ENCODE measurements around the gene ZNF385D. TPM values are rescaled to one million over a fixed set of nuclear protein-coding genes. Genes with fewer than 3 reads are reported as not detected.

Gene ZNF385D
- total RNA-seq, 6 experiments from 2014 or later, result 0.06 to 2.7 (median 0.59) TPM; not detected in 1

DNA sequence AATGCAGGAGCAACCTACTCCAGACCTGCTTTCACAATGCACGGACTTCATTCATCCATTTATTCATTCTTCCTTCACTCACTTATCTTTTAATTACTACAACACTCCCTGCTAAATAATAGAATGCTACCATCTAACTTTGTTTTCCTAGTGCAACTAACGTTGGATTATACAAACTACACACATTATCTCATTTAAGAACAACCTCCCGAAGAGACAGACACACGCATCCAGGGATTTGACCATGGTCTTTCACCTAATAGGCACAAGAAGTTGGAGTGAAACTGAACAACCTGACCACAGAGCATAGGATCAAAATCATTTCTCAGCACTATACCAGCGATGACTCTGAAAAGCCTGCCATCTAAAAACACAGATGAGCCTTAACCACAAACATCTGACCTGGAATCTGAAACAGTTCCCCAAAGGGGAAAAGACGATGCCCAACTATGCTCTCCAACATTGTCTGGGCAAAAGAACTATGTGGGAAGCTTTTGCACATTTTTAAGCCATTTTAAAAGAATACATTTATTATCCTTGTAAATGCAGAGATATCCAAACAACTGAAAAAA is 21.0 kb downstream of the ZNF385D start:
- DNase-seq (no peak), ATAC-seq (no peak)
- intact Hi-C loops (cut with DNase I), result loop anchor here in 1 of 2 donors (5.0 kb wide), 1 partner anchor 213 kb away; no protein-coding TSS in a partner anchor
- Histone ChIP-seq H3K36me3 (no peaks in the 10 kb centered on the region), H3K27me3 (no peaks in the 10 kb centered on the region), H3K27ac (no peak overlapping the region), H3K4me3 (no peak overlapping the region), H3K4me1 (no peaks in the 10 kb centered on the region), H3K9me3 (no peaks in the 10 kb centered on the region)
- 53% methylated on average over 6 of the region's 6 CpGs for WGBS (ENCODE audit: insufficient coverage, low coverage, low lambda C conversion rate, missing lambda C conversion rate)
- TF ChIP-seq POLR2A (IDR thresholded peaks at IDR 0.05), result no peak
- TF ChIP-seq, protein P1, sequence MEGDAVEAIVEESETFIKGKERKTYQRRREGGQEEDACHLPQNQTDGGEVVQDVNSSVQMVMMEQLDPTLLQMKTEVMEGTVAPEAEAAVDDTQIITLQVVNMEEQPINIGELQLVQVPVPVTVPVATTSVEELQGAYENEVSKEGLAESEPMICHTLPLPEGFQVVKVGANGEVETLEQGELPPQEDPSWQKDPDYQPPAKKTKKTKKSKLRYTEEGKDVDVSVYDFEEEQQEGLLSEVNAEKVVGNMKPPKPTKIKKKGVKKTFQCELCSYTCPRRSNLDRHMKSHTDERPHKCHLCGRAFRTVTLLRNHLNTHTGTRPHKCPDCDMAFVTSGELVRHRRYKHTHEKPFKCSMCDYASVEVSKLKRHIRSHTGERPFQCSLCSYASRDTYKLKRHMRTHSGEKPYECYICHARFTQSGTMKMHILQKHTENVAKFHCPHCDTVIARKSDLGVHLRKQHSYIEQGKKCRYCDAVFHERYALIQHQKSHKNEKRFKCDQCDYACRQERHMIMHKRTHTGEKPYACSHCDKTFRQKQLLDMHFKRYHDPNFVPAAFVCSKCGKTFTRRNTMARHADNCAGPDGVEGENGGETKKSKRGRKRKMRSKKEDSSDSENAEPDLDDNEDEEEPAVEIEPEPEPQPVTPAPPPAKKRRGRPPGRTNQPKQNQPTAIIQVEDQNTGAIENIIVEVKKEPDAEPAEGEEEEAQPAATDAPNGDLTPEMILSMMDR (IDR thresholded peaks at IDR 0.05), result no peak

DNA sequence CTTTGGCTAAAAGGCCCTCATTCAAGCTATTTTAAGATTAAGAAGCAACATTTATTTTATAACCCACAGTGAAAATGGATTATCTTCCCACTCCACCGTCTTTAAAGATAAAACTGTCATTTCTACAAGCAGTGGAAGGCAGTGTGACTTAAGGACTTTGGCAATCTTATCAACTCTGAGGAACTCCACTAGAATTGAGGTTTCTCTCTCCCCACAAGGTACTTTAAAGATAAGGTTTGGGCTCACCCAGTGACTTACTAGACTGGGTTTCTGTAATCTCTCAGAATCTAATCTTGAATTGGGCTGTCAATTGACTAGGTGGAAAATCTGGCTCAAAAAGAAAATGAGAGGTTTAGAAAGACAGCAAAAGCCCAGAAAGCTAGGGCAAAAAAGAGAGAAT is 21.7 kb downstream of the ZNF385D start:
- Histone ChIP-seq H3K9me3 (no peaks in the 10 kb centered on the region), H3K27ac (no peak overlapping the region), H3K4me3 (no peak overlapping the region), H3K4me1 (no peaks in the 10 kb centered on the region), H3K27me3 (no peaks in the 10 kb centered on the region), H3K36me3 (no peaks in the 10 kb centered on the region)
- DNase-seq, result no peak
- intact Hi-C loops (cut with DNase I), result loop anchor here in 1 of 2 donors (5.0 kb wide), 1 partner anchor 212 kb away; no protein-coding TSS in a partner anchor
- TF ChIP-seq, protein P1 (IDR thresholded peaks at IDR 0.05), result no peak
- TF ChIP-seq POLR2A (IDR thresholded peaks at IDR 0.05), result no peak
- WGBS (ENCODE audit: insufficient coverage, low coverage, low lambda C conversion rate, missing lambda C conversion rate), result 5% methylated on average over 1 of the region's 1 CpG
- no peak for ATAC-seq

DNA sequence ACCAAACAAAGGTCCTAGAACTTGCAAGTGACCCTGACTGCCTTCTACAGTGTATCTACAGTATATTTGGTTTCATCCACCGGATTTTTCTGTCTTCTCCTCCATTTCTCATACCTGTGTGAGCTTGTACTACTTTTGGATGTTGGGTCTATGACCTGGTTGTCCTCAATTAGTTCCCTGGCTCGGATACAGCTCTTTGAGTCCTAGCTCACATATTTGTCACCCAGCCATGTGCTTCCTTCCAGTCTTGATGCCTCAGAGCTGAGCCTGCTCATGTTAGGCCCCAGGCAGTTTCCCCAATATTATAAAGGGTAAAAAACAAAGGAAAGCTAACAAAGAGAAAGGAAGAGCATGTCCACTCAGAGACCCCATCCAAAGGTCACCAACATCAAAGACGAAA is 28.2 kb downstream of the ZNF385D start:
- intact Hi-C loops (cut with DNase I), result no loop called here
- Histone ChIP-seq H3K4me1 (no peaks in the 10 kb centered on the region), H3K36me3 (no peaks in the 10 kb centered on the region), H3K9me3 (no peaks in the 10 kb centered on the region), H3K27me3 (no peaks in the 10 kb centered on the region), H3K4me3 (no peak overlapping the region), H3K27ac (no peak overlapping the region)
- no peak for TF ChIP-seq POLR2A (IDR thresholded peaks at IDR 0.05)
- TF ChIP-seq, protein P1 (IDR thresholded peaks at IDR 0.05), result no peak
- ATAC-seq, result no peak
- DNase-seq, result no peak
- WGBS (ENCODE audit: insufficient coverage, low coverage, low lambda C conversion rate, missing lambda C conversion rate), result 65% methylated on average over 3 of the region's 3 CpGs

DNA sequence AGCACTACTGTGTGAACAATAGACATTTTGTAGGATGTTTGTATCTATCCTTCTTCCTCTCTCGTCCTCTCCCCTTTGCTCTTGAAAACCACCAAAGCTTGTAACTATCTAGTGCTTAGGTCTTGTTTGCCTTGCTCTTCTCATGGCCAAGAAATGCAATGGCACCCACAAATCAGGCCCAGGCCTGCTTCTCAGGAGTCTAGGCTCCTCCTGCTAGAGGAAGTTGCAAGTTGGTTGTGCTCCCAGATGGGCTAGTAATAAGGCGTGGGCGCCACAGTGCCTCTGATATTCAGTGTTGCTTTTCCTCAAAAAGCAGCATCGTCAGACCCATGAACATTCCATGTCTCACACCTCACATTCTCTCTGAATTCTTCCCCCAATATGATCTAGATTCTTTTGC is 28.7 kb downstream of the ZNF385D start:
- no peaks in the 10 kb centered on the region for H3K4me1 ChIP-seq
- no peak overlapping the region for H3K4me3 ChIP-seq
- no peak for DNase-seq
- H3K27me3 ChIP-seq, result no peaks in the 10 kb centered on the region
- H3K9me3 ChIP-seq, result no peaks in the 10 kb centered on the region
- ATAC-seq, result no peak
- 69% methylated on average over 2 of the region's 4 CpGs for WGBS (ENCODE audit: insufficient coverage, low coverage, low lambda C conversion rate, missing lambda C conversion rate)
- TF ChIP-seq POLR2A (IDR thresholded peaks at IDR 0.05), result no peak
- TF ChIP-seq, protein P1 (IDR thresholded peaks at IDR 0.05), result no peak
- H3K27ac ChIP-seq, result no peak overlapping the region
- intact Hi-C loops (cut with DNase I), result no loop called here
- no peaks in the 10 kb centered on the region for H3K36me3 ChIP-seq

All from right lobe of liver (tissue), 6 donors.